HG03442 (cell line): Measurements from ENCODE around the gene SEMA5B.

Experiments
- ATAC-seq: cut with Tn5 transposase; IDR thresholded peaks from one replicate; pipeline ENCODE4 v1.9.1; 2021; ENCODE audit warnings: mild to moderate bottlenecking, moderate library complexity; ENCODE audit not compliant: unreplicated experiment

Gene SEMA5B

GRCh38 chr3:123025642-123026521 is 1.7 kb downstream of the SEMA5B start:
- ATAC-seq = no peak

DNA sequence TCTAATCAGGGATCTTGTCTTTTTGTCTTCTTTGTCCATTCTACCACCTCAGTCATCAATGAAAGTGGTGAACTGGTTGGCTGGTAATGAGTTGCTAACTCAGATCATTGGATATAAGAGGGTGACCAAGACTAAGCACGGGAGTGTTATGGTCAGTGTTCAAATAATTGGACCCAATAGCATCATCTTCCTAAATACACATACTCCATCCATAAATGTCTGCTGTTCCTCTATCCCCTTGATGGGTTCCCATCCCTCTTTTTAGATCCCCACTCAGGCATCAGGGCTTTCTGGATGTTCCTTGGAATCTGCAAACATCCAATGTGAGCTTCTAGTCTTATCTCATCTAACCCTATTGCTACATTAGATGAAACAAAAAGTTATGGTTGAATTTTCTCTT is 3.5 kb downstream of the SEMA5B start:
- ATAC-seq = no peak

DNA sequence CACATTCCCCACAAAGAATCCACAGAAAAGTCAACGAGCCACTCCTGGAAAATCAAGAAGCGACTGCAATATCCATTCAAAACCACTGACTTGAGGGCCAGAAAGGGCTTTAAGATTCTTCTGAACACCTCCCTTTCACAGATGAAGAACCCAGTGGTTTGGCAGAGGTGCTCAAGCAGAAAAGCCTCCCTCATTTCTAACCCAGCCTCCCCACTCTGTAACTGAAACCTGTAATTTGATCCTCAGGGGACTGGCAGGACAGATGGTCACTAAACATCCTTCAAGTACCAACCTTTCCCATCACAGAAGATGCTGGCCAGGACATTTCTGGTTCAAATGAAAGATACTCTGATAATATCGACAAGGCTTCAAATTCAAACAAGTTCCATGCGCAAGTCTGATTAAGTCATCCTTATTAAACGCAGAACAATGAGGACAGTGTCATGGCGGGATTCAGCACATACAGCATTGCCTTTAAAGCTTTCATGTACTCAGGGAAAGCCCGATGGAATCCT is 5.5 kb downstream of the SEMA5B start:
- ATAC-seq = no peak

DNA sequence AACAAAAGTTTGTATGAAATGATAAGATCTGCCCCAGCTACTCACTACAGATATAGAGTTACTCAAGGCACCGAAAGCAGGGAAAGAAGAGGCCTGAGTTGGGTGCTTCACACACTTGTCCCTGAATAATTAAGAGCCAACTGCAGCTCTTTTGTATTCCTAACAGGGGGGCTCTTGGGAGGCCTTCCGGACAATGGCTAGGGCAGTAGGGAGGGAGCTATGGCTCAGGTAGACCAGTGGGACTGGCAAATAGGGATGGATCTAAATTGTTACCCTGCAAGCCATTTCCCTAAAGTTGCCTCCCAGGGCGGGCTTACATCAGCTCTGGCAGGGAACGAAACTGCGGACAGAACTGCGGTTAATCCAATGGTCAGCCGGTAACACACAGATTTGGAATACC is 6.2 kb downstream of the SEMA5B start:
- no peak for ATAC-seq

DNA sequence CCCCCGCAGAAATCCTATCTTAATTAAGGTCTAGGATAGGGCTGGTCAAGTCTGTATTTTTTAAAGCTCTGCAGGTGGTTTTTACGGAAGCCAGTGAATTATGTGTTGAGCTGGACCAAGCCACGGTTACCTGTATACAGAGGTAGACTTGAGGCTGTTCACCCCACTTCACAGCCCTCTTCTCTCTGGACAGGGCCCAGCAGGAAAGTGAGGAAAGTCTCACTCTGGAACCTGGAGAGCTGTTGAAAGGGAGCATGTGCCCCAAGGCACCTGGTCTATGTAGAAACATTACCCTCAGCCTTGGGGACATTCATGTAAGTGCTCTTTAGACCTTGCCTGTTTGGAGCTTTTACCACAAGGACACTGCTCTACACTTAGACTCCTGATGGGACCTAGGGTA is 6.9 kb downstream of the SEMA5B start:
- no peak for ATAC-seq

- ATAC-seq = no peak
Measured at GRCh38 chr3:123019591-123019990, 8.0 kb downstream of the SEMA5B start.

DNA sequence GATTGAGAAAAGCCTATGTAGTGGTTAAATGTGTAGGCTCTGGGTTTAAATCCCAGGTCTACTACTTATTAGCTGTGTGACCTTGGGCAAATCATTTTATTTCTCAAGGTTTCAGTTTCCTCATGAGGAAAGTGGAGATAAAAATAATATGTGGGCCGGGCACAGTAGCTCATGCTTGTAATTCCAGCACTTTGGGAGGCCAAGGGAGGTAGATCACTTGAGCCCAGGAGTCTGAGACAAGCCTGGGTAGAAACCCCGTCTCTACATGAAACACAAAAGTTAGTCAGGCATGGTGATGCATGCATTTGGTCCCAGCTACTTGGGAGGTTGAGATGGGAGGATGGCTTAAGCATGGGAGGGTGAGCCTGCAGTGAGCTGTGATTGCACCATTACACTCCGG is 8.4 kb downstream of the SEMA5B start:
- ATAC-seq = no peak

DNA sequence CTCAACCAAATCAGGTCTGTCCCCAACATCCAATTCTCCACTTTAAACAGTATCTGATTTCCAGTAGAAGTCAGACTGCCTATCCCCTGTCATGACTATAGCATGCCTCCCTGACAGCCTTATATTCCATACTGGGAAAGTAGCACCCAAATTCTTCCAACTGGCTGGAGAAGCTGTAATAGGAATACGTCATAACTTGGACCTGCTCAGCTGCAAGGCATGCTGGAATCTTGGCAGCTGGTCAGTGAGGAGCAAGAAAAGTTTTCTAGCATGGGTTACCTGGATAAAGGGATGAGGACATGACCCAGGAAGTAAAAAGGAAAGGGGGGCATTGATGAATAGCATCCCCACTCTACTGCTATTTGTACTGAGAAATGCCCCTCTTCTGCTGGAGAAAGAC is 8.9 kb downstream of the SEMA5B start:
- ATAC-seq = no peak

- ATAC-seq = no peak
Measured at GRCh38 chr3:123015596-123015995, 12.0 kb downstream of the SEMA5B start.

GRCh38 chr3:123013876-123014275 is 13.7 kb downstream of the SEMA5B start:
- no peak for ATAC-seq

DNA sequence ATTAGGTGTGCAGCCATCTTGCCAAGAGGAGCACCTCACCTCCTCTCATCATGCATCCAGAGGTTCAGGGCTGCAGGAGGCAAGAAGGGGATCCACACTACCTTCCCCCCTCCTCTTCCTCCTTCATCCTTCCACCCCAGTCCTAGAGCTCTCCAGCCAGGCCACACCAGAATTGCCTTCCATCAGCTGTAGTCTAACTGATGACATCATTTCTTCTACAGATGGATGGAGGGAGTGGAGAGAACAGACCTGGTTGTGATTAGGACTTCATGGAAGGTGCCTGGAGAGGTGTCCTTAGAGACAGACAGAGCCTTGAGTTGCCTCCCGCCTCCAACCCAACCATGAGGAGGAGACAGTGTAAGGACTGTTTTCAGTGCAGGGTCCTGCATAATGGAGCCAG is 14.9 kb downstream of the SEMA5B start:
- ATAC-seq = no peak

GRCh38 chr3:123011447-123011846 is 16.1 kb downstream of the SEMA5B start:
- no peak for ATAC-seq

DNA sequence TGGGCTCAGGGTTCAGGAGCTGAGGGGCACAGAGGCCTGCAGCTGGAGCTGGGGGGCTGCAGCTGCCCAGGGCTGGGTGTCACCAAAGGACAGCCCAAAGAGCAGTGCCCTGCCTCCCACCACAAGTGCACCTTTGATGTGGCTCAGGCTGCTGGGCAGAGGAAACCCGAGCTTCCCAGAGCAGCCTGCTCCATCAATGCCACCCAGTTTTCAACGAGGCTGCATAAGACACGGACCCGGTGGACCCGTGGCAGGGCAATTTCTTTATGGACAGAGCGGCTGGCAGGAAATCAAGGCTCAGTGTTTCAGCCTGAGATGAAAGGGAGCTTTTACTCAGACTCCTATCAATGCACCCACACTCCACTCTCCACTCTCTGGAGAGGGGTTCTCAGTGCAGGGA is 18.7 kb downstream of the SEMA5B start:
- no peak for ATAC-seq

DNA sequence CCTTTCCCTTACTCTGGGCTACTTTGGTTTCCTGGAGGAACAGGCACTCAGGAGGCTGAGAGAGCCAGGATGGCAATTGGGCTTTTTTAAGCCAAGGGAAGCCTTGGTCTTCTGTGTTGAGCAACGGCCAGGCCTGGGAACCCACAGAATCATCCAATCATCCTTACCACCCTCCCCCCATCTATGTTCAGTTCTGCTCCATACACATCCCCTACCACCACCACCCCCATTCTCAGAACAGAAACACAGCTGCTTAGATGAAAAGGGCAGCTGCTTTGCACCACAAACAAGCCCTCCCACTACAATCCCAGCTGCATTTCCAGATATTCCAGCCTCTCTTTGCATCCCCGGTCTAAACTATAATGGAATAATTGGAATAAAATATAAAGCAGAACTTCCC is 21.0 kb downstream of the SEMA5B start:
- ATAC-seq = no peak

- no peak for ATAC-seq
Measured at GRCh38 chr3:123005291-123005690, 22.3 kb downstream of the SEMA5B start.

DNA sequence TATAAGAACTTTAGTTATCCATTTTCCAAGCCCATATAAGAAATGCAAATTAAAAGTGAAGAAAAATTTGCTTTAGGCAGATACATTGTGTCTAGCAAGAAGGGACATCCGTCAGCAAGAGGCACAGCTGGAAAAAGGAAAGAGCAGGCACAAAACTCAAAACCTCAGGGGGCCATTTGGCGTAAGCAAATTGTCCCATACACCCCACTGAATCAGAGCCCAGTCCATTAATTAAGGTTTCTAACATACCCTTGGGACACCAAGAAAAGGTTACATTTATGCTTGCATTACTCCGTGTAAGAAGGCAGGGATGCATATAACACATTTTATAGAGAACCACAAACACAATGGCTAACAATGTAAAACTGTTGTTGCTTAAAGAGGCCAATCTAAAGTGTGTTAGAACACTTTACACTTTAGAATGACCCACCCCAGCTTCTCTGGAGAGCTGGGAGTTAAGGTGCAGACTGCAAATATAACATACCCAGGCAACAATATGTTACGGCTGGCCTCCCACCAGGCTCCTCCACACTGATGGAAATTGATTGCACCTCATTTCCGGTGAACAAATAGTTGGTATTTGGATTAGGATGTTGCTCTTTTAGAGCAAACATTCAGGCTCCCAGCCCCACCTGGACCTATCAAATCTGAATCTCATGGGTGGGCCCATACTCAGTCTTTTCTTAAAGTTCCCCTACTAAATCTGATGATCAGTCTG is 23.2 kb downstream of the SEMA5B start:
- ATAC-seq = no peak

- no peak for ATAC-seq
Measured at GRCh38 chr3:123002749-123003497, 24.6 kb downstream of the SEMA5B start.

DNA sequence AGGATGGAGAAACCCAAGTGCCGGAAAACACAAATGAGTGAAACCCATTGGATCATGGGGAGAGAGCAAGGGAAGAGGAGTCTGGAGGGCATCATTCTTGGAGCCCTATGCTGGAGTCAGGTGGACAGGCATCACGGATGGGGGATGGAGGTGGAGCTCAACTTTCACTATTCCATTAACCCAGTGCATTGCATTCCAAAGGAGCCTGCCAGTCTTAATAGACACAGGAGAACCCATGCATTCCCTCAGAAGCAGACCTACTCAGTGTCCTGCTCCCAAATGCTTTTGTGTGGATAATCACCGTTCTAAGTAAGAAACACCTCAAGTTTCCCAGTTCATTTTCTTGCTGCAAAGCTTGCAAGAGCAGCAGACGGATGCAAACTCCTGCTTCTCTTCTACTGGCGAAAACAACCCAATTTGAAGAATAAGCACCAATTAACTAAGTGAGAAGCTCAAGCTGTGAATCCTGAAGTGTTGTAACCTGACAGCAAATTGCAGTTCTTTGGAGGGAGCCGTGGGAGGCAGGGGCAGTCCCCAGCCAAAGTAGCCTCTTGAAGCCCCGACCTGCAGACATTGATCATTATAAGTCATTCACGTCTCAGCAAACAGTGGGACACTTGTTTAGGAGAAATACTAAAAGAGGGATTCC is 25.3 kb downstream of the SEMA5B start:
- ATAC-seq = no peak

GRCh38 chr3:122998856-122999255 is 28.7 kb downstream of the SEMA5B start:
- ATAC-seq = no peak

- ATAC-seq = no peak
Measured at GRCh38 chr3:122998206-122998605, 29.4 kb downstream of the SEMA5B start.

DNA sequence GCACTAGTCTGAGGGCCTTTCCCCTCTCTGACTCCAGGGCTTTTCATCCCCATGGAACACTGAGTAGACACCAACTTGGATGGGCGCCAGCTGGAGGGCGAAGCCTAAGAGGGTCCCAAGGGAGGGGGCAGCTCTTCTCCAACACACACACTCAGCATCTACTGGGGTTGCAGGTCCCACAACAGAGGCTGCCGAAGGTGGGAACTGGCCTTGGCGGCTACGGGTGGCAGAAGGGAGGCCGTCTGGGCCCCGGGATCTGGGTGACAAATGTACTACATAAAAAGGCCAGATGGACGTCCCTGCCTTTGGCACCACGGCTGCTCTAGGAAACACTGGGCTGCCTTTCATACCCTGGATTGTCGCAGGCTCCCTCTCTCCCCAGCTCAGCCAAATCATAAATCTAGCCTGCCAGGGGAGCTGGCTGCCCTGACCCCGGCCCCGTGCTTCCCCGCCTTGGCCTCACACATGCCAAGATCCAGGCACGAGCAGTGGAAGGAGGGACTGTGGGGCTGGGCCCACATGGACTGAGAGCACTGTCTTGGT is 31.5 kb downstream of the SEMA5B start:
- no peak for ATAC-seq
